Stimulated activated CD4-positive, alpha-beta T cell treated with anti-CD3 and anti-CD28 coated beads, Interleukin-1b, Interleukin-23, amount 100 ng/mL, for 24 hours (primary cell): ENCODE measurements around the gene QPCTL.
"Not testable (repeated sequence)": the region's sequence is repeated elsewhere in the genome, so short reads cannot be mapped to it uniquely, and the experiment has no call there.

Source experiments
- DNase-seq, 4 experiments: peaks; one replicate each; pipeline ENCODE4 v3.0.0-alpha.2; 2020; ENCODE audit warnings: low read depth in 4 of 4, low spot score in 1 of 4

The QPCTL gene

DNA sequence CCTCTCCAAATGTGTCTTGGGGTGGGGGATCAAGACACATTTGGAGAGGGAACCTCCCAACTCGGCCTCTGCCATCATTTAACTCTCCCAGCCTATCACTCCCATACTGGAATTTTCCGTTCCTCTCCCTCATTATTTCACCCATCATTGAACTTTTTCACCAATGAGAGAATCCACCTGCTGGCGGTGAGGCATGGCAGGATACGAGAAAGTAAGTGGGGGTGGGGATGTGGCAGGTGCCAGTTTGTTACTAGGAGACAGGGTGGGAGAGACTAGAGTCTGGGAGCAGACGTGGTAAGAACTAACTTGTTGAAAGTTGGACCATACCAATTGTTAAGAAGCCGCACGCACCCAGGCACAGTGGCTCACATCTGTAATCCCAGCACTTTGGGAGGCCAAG is 17.5 kb upstream of the QPCTL start:
- no peak for DNase-seq

DNA sequence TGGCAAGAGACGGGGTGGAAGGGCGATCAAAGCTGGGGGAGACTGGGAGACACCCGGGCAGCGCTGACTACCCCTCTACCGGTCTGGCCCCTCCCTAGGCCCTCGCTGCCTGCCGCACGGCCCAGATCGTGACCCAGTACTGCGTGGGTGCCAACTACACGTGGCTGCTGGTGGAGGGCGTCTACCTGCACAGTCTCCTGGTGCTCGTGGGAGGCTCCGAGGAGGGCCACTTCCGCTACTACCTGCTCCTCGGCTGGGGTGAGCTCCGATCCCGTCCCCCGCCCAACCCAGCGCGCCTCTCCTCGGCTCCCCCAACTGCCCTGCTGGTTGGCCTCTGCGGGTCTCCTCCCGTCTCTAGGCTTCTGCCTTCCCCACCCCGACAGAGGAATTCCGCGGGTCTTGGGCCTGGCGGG is 15.6 kb upstream of the QPCTL start:
- no peak for DNase-seq

DNA sequence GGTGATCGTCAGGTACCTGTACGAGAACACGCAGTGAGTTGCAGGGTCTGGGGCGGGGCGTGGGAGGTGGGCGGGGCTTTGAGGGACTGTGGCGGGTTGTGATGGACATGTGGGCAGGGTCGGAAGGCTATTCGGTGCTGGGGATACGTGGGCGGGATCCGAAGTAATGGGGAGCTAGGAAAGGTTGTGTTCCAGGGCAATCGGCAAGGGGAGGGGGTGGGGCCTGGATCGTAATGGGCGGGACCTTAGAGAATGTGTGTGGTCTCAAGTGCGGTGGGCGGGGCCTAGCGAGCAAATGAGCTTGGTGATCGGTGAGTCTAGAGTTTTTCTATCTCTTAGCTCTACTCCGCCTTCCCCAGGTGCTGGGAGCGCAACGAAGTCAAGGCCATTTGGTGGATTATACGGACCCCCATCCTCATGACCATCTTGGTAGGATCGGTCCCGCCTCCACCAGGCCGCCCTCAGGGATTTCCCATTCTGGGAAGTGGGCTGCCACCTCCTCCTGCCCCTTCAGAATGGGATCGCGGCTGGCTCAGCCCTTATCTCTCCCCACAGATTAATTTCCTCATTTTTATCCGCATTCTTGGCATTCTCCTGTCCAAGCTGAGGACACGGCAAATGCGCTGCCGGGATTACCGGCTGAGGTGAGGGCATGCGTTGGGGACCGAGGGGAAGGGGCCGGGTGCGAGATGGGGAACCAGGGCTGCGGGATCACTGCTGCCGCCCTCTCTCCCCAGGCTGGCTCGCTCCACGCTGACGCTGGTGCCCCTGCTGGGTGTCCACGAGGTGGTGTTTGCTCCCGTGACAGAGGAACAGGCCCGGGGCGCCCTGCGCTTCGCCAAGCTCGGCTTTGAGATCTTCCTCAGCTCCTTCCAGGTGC is 14.9 kb upstream of the QPCTL start:
- peak in 3 of 4 experiments; percentile 65 to 86 (median 71) for DNase-seq

DNA sequence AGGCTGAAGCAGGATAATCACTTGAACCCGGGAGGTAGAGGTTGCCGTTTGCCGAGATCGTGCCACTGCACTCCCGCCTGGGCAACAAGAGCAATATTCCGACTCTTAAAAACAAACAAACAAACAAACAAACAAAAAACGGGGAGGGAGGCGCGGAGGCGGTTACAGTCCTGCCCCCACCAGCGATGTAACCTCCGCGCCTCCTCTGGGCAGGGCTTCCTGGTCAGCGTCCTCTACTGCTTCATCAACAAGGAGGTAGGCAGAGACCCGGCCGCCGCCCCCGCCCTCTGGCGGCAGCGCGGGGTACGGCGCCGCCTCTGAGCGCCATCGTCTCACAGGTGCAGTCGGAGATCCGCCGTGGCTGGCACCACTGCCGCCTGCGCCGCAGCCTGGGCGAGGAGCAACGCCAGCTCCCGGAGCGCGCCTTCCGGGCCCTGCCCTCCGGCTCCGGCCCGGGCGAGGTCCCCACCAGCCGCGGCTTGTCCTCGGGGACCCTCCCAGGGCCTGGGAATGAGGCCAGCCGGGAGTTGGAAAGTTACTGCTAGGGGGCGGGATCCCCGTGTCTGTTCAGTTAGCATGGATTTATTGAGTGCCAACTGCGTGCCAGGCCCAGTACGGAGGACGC is 11.0 kb upstream of the QPCTL start:
- DNase-seq: peak in 3 of 4 experiments; percentile 65 to 78 (median 71)

DNA sequence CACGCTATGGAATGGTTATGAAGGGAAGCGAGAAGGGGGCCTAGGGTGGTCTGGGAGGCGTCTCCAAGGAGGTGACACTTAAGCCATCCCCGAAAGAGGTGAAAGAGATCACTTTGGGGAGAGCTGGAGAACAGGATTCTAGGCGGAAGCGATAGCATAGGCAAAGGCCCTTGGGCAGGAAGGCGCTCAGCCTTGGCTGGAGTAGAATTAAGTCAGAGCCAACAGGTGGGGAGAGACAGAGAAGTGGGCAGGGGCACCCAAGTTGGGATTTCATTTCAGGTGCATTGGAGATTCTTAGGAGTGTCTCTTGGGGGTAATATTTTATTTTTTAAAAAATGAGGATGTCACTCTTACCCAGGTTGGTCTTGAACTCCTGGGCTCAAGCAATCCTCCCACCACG is 10.3 kb upstream of the QPCTL start:
- DNase-seq: no peak

DNA sequence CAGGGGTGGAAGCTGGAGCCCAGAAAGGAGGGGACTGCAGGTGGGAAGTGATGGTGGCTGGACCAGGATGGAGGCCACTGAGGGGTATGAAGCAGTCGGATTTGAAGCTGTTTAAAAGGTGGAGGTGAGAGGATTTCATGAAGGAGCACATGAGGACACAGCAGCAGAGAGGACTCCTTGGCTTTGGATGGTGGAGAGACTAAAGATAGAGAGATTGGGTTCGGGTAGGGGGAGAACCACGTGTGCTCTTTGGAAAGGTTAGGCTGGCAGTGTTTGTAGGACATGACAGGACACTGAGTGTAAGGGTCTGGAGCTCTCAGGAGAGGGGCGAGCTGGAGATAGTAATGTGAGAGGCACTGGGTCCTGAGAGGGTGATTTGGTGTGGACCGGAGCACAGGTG is 9.6 kb upstream of the QPCTL start:
- no peak for DNase-seq

DNA sequence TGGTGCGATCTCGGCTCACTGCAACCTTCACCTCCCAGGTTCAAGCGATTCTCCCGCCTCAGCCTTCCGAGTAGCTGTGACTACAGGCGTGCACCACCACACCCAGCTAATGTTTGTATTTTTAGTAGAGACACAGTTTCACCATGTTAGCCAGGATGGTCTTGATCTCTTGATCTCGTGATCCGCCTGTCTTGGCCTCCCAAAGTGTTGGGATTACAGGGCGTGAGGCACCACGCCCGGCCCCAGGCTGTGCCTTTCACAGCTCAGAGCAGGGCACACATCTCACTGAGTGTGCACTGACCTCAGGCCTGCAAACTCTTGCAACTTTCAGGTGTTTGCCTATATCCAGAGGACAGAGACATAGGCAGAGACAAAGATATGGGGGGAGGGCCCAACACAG is 7.4 kb upstream of the QPCTL start:
- DNase-seq: not testable (repeated sequence)

DNA sequence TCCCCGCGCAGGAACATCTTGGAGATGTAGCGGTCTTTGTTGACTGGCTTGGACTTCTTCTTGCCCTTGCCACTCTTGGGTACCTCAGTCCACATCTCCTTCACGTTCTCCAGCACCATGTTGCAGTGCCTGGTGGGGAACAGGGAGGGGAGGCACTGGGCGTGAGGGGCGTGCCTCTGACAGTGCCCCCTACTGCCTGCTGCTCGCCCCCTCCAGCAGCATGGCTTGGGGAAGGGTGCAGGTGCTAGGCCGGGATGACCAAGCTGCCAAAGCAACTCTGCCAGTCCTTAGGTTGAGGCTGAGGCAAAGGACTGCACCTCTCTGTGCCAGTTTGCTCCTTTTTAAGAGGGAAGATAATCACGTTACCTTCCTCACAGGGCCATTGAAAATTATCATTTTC is 4.9 kb upstream of the QPCTL start:
- no peak for DNase-seq

DNA sequence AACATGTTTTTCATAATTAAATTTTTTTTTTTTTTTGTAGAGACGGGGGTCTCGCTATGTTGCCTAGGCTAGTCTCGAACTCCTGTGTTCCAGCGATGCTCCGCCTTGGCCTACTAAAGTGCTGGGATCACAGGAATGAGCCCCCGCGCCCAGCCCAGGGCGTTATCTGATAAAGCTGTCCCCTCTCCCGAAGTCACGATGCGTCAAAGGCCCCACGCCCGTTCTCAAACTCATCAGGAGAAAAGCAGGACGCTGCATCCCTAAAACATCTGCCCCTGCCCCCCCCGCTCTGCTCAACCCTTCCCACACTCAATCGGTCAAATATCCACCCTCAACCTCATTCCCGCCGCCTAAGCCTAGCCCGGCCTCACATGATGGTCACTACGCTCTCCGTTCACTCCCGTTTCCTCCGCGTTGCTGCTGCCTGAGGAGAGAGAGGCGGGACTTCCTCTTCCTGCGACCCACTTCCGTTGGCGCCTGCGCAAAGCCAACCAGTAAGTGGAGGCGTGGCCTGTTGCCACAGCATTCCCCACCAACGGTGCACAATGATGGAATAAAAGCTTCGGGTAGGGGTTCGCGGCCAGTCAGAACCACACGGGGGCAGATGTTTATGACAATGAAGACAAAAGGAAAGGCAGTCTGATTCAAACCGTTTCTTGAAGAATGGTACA is 815 bp upstream of the QPCTL start, which contains the start of gene SNRPD2:
Gene SNRPD2, minus strand, starts transcription at position 438 of the 671 bp plus-strand sequence. Its CDS starts 65 bp downstream, at position 373.
- peak; percentile 81 to 91 (median 87) for DNase-seq

DNA sequence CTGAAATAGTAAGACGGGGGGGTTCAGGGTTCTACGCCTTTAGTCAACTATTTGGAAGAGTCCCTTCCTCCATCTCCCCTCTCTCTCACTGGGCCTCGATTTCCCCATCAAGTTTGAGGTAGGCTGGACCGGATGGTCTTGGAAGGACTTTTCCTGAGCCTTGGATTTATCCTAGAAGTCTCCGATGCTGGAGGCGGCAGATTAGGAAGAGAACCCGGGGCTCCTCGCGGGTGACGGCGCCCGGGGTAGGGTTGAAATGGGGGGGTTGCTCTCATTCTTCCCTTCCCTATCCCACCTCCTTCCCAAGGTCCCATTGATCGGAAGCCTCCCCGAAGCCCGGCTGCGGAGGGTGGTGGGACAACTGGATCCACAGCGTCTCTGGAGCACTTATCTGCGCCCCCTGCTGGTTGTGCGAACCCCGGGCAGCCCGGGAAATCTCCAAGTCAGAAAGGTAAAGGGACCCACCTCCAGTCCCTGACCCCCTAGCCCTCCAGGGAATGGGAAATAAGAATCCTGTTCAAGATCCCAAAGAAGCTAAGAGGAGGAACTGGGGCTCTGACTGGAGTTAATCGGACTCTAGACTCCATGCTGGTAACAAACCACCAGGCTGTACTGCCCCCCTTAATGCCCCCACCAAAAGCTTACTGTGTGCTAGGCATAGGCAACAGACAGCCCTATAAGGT is 781 bp downstream of the QPCTL start:
- peak; percentile 72 to 77 (median 74) for DNase-seq

DNA sequence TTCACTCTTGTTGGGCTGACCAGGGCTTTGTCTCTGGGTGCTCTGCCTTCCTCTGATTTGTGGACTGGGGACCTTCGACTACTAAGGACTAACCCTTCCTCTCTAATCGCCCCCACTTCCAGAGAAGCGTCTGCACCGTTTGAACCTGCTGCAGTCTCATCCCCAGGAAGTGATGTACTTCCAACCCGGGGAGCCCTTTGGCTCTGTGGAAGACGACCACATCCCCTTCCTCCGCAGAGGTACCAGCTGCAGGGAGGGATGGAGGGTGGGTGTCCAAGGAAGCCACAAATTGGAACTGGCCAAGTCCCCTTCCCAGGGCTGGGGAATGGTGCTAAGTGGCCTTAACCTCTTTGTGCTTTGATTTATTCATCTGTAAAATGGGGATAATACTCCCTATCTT is 9.2 kb downstream of the QPCTL start:
- no peak for DNase-seq

DNA sequence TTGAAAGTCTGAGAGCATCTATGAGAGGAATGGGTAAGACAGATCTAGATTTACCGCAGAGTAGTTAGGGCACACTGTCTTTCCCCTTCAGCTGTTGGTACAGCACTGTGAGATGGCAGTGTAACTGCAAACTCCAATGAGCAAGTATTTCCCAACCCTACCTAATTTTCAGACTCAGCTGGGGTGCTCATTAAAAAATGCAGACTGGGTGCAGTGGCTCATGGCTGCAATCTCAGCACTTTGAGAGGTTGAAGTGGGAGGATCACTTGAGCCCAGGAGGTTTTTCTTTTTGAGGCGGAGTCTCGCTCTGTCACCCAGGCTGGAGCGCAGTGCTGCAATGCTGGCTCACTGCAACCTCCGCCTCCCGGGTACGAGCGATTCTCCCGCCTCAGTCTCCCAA is 12.6 kb downstream of the QPCTL start:
- no peak for DNase-seq

DNA sequence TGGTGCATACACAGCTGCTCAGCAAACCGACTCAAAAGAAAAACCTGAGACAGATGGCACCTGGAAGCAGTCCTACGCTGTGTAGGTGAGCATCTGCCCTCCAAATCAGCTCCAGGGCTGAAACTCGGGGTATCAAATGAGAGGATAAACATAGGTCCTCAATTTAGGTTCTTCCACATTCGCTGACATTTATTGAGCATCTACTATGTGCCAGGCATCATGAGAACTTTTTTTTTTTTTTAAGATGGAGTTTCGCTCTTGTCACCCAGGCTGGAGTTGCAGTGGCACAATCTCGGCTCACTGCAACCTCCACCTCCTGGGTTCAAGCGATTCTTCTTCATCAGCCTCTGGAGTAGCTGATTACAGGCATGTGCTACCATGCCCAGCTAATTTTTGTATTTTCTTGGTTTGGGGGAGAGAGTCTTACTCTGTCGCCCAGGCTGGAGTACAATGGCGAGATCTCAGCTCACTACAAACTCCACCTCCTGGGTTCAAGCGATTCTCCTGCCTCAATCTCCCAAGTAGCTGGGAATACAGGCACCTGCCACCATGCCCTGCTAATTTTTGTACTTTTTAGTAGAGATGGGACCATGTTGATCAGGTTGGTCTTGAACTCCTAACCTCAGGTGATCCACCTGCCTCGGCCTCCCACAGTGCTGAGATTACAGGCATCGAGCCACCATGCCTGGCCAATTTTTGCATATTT is 13.4 kb downstream of the QPCTL start:
- DNase-seq: no peak

DNA sequence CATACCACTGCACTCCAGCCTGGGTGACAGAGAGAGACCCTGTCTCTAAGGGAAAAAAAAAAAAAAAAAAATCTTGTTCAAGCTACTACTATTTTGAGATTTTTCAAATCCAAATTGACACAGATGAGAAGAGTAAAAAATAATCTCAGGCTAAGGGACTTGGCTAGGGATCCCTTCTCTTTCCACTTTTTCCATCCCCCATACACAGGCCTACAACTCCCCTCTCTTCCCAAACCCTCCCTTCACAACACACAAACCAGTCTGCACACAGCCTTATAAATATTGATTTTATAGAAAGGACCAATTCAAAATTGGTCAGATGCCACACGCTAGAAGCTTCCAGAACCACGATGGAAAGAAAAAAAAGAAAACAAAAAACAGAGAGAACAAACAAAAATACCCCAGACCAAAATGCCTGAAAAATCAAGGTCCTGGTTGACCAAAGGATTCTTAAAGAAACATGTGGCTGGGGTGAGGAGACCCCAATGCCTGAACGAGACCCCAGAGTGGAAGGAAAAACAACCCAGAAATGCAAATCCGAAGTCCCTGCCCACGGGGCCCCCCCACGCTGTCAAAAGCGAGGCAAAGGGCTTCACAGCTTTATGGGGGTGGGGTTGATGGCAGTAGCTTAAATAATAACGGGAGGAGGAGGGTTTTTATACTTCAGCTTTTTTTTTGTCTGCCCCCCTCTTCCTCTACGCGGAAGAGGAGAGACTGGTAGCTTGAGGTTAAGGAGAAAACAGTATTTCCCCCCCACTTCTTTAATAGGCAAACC is 18.1 kb downstream of the QPCTL start:
- DNase-seq: no peak

DNA sequence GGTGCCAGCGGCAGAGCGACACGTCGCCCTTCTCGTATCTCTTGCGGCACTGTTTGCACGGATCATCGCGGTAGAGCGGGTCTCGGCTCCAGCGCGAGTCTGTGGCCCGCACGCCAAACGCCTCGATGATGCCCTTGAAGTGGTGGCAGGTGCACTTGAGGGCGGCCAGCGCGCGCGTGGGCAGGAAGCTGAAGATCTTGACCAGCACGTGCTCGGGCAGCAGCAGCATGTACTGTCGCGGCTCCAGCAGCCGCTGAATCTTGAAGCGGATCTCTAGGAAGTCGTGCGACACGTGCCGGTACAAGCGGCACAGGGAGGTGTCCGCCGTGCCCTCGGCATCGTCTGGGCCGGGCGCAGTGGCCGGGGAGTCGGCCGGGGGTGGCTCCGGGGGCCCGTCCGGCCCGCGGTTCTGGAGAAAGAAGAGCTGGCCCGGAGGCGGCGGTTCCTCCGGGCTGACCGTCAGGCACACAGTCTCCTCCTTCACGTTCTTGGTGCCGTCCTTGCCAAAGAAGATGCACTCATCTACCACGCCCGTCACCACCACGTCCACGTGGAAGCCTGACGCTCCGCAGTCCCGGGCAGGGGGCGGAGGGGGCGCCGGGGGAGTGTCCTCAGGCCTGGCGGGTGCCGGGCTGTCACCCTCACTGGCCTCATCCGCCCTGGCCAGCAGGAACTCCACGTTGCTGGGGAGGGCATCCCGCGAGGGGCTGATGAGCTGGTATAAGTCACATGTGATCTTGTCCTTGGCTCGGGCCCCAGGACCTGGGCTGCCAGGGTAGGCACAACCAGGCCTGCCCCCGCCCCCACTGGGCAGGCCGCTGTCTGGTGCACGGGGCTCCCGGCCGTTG is 19.6 kb downstream of the QPCTL start:
- DNase-seq: no peak

DNA sequence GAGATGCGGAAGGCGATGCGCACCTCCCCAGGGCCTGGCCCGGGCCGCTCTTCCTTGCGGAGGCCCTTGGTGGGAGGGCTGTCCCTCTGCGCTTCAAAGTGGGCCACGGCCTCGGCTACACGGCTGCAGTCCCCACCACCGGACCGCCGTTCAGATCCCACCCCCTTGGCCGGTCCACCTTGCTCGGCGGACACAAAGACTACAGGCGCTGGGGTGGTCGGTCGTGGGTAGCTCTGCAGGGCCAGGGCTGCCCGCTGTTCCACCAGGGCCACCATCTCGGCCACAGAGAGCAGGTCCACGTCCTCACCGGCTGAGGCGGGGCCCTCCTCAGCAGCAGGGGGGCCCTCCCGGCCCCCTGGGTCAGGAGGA is 20.2 kb downstream of the QPCTL start:
- no peak for DNase-seq

DNA sequence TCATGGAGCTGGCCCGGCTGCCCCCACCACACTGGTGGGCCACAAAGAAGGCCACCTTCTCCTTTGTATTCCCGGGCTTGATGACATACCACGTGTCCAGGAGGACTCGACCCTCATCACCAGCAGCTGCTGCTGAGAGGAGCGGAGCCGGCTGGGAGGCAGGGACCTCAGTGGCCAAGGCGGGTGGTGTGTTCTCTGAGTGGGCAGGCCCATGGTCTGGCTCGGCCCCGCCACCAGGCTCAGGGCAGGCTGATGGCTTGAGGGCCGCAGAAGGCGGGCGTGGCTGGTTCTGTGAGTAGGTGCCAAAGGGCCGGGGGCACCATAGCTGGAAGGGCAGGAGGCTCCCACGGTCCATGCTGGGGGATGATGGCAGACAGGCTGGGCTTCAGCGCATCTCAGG is 20.7 kb downstream of the QPCTL start:
- DNase-seq: no peak

DNA sequence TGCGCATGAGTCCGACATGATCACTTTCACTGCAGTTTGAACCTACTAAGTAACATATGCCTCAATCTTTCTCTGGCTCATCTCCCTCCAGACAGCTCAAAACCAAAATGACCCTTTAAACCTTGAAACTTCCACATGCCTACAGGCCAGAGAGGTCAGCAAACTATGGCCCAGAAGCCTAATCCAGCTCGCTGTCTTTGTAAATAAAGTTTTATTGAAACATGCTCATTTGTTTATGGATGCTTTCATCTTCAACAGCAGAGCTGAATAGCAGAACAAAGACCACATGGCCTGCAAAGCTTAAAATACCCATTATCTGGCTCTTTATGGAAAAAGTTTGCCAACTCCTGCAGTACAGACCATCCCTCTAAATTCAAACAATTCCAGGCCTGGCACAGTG is 22.7 kb downstream of the QPCTL start:
- no peak for DNase-seq
